Transverse colon (tissue), 4 donors: ENCODE measurements around the gene PRKAG3. TPM values are rescaled to one million over a fixed set of nuclear protein-coding genes. Genes with fewer than 3 reads are reported as not detected.

Experiments
- DNase-seq: peaks from one replicate; pipeline ENCODE4 v3.0.0-alpha.2; 2019
- H3K27ac ChIP-seq, 4 donors: fragments of 200-600 bp; sonication (generic); 2 replicates each; pipeline ENCODE4 v1.5.1; 2016 to 2018; ENCODE audit warnings: inconsistent platforms in 4 of 4
- H3K27me3 ChIP-seq: fragments of 200-600 bp; sonication (generic); 2 replicates; pipeline ENCODE4 v1.5.1; 2017; ENCODE audit warnings: inconsistent platforms
- H3K36me3 ChIP-seq, 4 donors: fragments of 200-600 bp; sonication (generic); 2 replicates each; pipeline ENCODE4 v1.5.1; 2017 to 2019; ENCODE audit warnings: inconsistent platforms in 4 of 4
- H3K4me1 ChIP-seq, 4 donors: fragments of 200-600 bp; sonication (generic); 2 replicates each; pipeline ENCODE4 v1.5.1; 2017 to 2020; ENCODE audit warnings: inconsistent platforms in 4 of 4
- H3K4me3 ChIP-seq, 4 donors: fragments of 200-600 bp; sonication (generic); 1 replicate in 1 of 4; 2 replicates in 3 of 4; pipeline versions ENCODE4 v1.5.1 to v1.6.1; 2017 to 2019; ENCODE audit warnings: inconsistent platforms in 4 of 4
- H3K9me3 ChIP-seq, 2 donors: fragments of 200-600 bp; sonication (generic); 2 replicates each; pipeline ENCODE4 v1.5.1; 2017 to 2019; ENCODE audit warnings: inconsistent platforms in 2 of 2
- CTCF ChIP-seq, 5 experiments: fragments of 200-600 bp in 3 of 5; fragments of 450-650 bp in 2 of 5; sonication (generic) in 3 of 5; IDR thresholded peaks; 1 replicate in 2 of 5; 2 replicates in 3 of 5; pipeline ENCODE4 v1.5.1; 2016 to 2017; ENCODE audit warnings: antibody characterized with exemption in 5 of 5, inconsistent platforms in 3 of 5, mild to moderate bottlenecking in 2 of 5, moderate library complexity in 1 of 5
- EP300 ChIP-seq: sonication (generic); formaldehyde crosslinking; IDR thresholded peaks from one replicate; pipeline ENCODE4 v1.6.1; 2017; ENCODE audit warnings: antibody characterized with exemption, low read depth
- POLR2A ChIP-seq: fragments of 450-650 bp; IDR thresholded peaks from one replicate; pipeline ENCODE4 v1.6.1; 2016; ENCODE audit warnings: antibody characterized with exemption, mild to moderate bottlenecking, moderate library complexity
- POLR2AphosphoS5 ChIP-seq, 3 donors: sonication (generic); formaldehyde crosslinking; IDR thresholded peaks; one replicate each; pipeline ENCODE4 v1.6.1; 2016; ENCODE audit warnings: antibody characterized with exemption in 3 of 3
- WGBS, 2 donors: methylation state at CpG; one replicate each; pipeline ENCODE4 v1.1.5; 2018; ENCODE audit warnings: low coverage in 1 of 2; 5-methylcytosine and 5-hydroxymethylcytosine counted together
- in situ Hi-C, 4 donors: fragments of 200-750 bp; cut with MboI; loops; one replicate each; pipeline versions ENCODE4 v1.15.0 to v1.15.1; 2017; ENCODE audit warnings: low sequenced_read_pairs in 3 of 4, low pct_ligation_motif_present in 1 of 4, low pct_unique_long_range_greater_than_20kb in 1 of 4
- intact Hi-C: fragments of 100-400 bp; cut with DNase I; formaldehyde crosslinking; loops from one replicate; pipeline ENCODE4 v1.15.1; 2023; ENCODE audit warnings: low total_unique reads
- total RNA-seq, 4 donors: library from RNA; depleted of rRNA; stranded (reverse); fragments of >200 nt; gene quantifications; one replicate each; pipeline ENCODE4 v1.1.0, GENCODE V29; 2016

The PRKAG3 gene
- total RNA-seq, 4 donors from 2014 or later, result not detected

GRCh38 chr2:218829868-218830451, 1.6 kb downstream of the PRKAG3 start:
- Histone ChIP-seq H3K36me3 (no peaks in the 10 kb centered on the region), H3K4me3 (no peak overlapping the region), H3K9me3 (no peaks in the 10 kb centered on the region), H3K4me1 (no peaks in the 10 kb centered on the region), H3K27ac (no peak overlapping the region), H3K27me3 (peaks cover 19% of the 10 kb centered on the region)
- WGBS, 2 donors, result 73% methylated on average over 8 of the region's 17 CpGs; no CpG with 5 or more reads in 1 of the 2 donors
- no peak for DNase-seq
- no peak for TF ChIP-seq CTCF (IDR thresholded peaks at IDR 0.05)
- no peak for TF ChIP-seq EP300
- TF ChIP-seq POLR2AphosphoS5 (IDR thresholded peaks at IDR 0.05), result no peak
- no peak for TF ChIP-seq POLR2A
- intact Hi-C loops, result loop anchor here (10.0 kb wide), 1 partner anchor 105 kb away; no protein-coding TSS in a partner anchor
- in situ Hi-C loops, result loop anchor here (10.0 to 25.0 kb wide), 4 partner anchors 93 to 118 kb away; partner anchors contain the start of gene TTLL4 (in 1 of the 4)

- peaks cover 14% of the 10 kb centered on the region for H3K27me3 ChIP-seq
- DNase-seq, result no peak
- in situ Hi-C loops (loop anchor here in 2 of 4 donors (25.0 kb wide), 2 partner anchors 91 to 116 kb away; partner anchors contain the start of gene TTLL4 (in 1 of the 2)), intact Hi-C loops (loop anchor here (10.0 kb wide), 1 partner anchor 104 kb away; no protein-coding TSS in a partner anchor)
- TF ChIP-seq POLR2A (no peak), EP300 (no peak)
- H3K36me3 ChIP-seq, result no peaks in the 10 kb centered on the region
- H3K4me3 ChIP-seq, result no peak overlapping the region
- WGBS, 2 donors, result 87% methylated on average over 4 of the region's 4 CpGs; no CpG with 5 or more reads in 1 of the 2 donors
- H3K4me1 ChIP-seq, result no peaks in the 10 kb centered on the region
- H3K27ac ChIP-seq, result no peak overlapping the region
- H3K9me3 ChIP-seq, result no peaks in the 10 kb centered on the region
These were observed 3.2 kb downstream of the PRKAG3 start for GRCh38 chr2:218828477-218828778.

GRCh38 chr2:218827701-218828476, 3.7 kb downstream of the PRKAG3 start:
- Histone ChIP-seq H3K27ac (no peak overlapping the region), H3K4me3 (no peak overlapping the region), H3K27me3 (peaks cover 8% of the 10 kb centered on the region), H3K9me3 (no peaks in the 10 kb centered on the region), H3K36me3 (no peaks in the 10 kb centered on the region), H3K4me1 (no peaks in the 10 kb centered on the region)
- TF ChIP-seq CTCF (IDR thresholded peaks at IDR 0.05) (no peak), POLR2A (no peak), EP300 (no peak), POLR2AphosphoS5 (IDR thresholded peaks at IDR 0.05) (no peak)
- intact Hi-C loops, result loop anchor here (10.0 kb wide), 1 partner anchor 103 kb away; no protein-coding TSS in a partner anchor
- no peak for DNase-seq
- WGBS, 2 donors, result 69 to 79% methylated on average over 2 to 12 of the region's 14 CpGs
- in situ Hi-C loops, result loop anchor here in 2 of 4 donors (25.0 kb wide), 2 partner anchors 91 to 116 kb away; partner anchors contain the start of gene TTLL4 (in 1 of the 2)

DNA sequence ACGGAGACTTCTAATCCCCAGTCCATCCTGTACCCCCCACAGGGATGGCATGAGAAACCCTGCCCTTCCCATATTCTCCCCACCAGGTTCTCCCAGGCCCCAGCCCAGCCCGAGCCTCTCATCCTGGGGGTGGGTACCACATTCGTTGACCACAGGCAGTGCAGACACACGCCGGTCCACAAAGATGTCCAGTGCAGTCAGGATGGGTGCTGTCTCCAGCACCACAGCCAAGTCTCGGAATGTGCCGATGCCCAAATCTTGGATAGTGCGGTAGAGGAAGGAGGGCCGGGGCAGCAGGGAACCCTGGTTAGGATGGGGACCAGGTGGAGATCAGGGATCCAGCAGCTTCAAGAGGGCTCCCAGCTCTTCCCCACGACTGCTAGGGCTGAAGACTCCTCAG, 4.8 kb downstream of the PRKAG3 start:
- H3K27ac ChIP-seq, result no peak overlapping the region
- no peak for TF ChIP-seq POLR2A
- TF ChIP-seq CTCF (IDR thresholded peaks at IDR 0.05), result no peak
- TF ChIP-seq POLR2AphosphoS5 (IDR thresholded peaks at IDR 0.05), result no peak
- TF ChIP-seq EP300, result no peak
- H3K4me1 ChIP-seq, result no peaks in the 10 kb centered on the region
- peaks cover 7% of the 10 kb centered on the region for H3K27me3 ChIP-seq
- no peaks in the 10 kb centered on the region for H3K36me3 ChIP-seq
- in situ Hi-C loops, result loop anchor here in 2 of 4 donors (25.0 kb wide), 2 partner anchors 89 to 114 kb away; partner anchors contain the start of gene TTLL4 (in 1 of the 2)
- no peak overlapping the region for H3K4me3 ChIP-seq
- DNase-seq, result no peak
- intact Hi-C loops, result loop anchor here (10.0 kb wide), 1 partner anchor 102 kb away; no protein-coding TSS in a partner anchor
- 78 to 83% methylated on average over 1 to 10 of the region's 10 CpGs for WGBS, 2 donors
- H3K9me3 ChIP-seq, result no peaks in the 10 kb centered on the region
